Chondrocyte (in vitro differentiated cells): ENCODE measurements around the gene RWDD2A. TPM values are rescaled to one million over a fixed set of nuclear protein-coding genes. Genes with fewer than 3 reads are reported as not detected.

Experiments used
- DNase-seq: peaks from one replicate; pipeline ENCODE4 v3.0.0; 2021; ENCODE audit warnings: mixed read lengths, low spot score
- H3K27ac Mint-ChIP-seq: one replicate; pipeline ENCODE4 v1.8.0; 2021; ENCODE audit warnings: mild to moderate bottlenecking, moderate library complexity, mixed read lengths; ENCODE audit not compliant: unreplicated experiment
- H3K27me3 Mint-ChIP-seq: 2 replicates; pipeline ENCODE4 v1.8.0; 2021; ENCODE audit warnings: low read depth, mixed read lengths
- H3K36me3 Mint-ChIP-seq: 2 replicates; pipeline ENCODE4 v1.8.0; 2021; ENCODE audit warnings: low read depth, mixed read lengths
- H3K4me1 Mint-ChIP-seq: 2 replicates; pipeline ENCODE4 v1.8.0; 2021; ENCODE audit warnings: low read depth, mild to moderate bottlenecking, mixed read lengths
- H3K4me3 Mint-ChIP-seq: one replicate; pipeline ENCODE4 v1.8.0; 2021; ENCODE audit warnings: mild to moderate bottlenecking, moderate library complexity, mixed read lengths; ENCODE audit not compliant: unreplicated experiment
- H3K9me3 Mint-ChIP-seq: 2 replicates; pipeline ENCODE4 v1.8.0; 2021; ENCODE audit warnings: low read depth, mixed read lengths
- long read RNA-seq: library from polyadenylated mRNA; stranded (forward); transcript quantifications from one replicate; pipeline ENCODE4 v2.0.0, GENCODE V29; 2021
- total RNA-seq: library from RNA; stranded (reverse); gene quantifications from 3 replicates; pipeline ENCODE4 v1.2.1, GENCODE V29; 2021
- TF ChIP-seq, protein P1 (sequence below): fragments of 200-600 bp; sonication (generic); IDR thresholded peaks from 2 replicates; pipeline ENCODE4 v1.5.0; 2021; ENCODE audit warnings: antibody characterized with exemption, mild to moderate bottlenecking, moderate library complexity

Gene RWDD2A
- total RNA-seq, result 6.4 to 7.8 TPM (median 6.5 TPM) in 3 replicates
- long read RNA-seq, transcript RWDD2A-201 (3 exons, 3,744 nt), result major isoform, 9 of 24 reads
- long read RNA-seq, partial matches to known transcripts, result 6 of 24 reads
- long read RNA-seq, other reads (novel, unspliced or antisense), result 9 of 24 reads

GRCh38 chr6:83192871-83193746 lies at the start of gene RWDD2A, which contains the start of gene PGM3:
Gene RWDD2A (plus strand): TSS chr6:83193357. CDS start chr6:83194452, 1,095 bp downstream.
Gene PGM3 (minus strand): TSS chr6:83193265. CDS start chr6:83191012, 2,253 bp downstream.
- Mint-ChIP-seq H3K4me3 (peak within 1 kb of the TSS; percentile 98), H3K4me1 (peaks cover 68% of the 10 kb centered on the region), H3K27me3 (no peaks in the 10 kb centered on the region), H3K36me3 (peaks cover 22% of the 10 kb centered on the region), H3K9me3 (no peaks in the 10 kb centered on the region), H3K27ac (peak within 1 kb of the TSS; percentile 99)
- DNase-seq, result peak; percentile 94
- TF ChIP-seq, protein P1, sequence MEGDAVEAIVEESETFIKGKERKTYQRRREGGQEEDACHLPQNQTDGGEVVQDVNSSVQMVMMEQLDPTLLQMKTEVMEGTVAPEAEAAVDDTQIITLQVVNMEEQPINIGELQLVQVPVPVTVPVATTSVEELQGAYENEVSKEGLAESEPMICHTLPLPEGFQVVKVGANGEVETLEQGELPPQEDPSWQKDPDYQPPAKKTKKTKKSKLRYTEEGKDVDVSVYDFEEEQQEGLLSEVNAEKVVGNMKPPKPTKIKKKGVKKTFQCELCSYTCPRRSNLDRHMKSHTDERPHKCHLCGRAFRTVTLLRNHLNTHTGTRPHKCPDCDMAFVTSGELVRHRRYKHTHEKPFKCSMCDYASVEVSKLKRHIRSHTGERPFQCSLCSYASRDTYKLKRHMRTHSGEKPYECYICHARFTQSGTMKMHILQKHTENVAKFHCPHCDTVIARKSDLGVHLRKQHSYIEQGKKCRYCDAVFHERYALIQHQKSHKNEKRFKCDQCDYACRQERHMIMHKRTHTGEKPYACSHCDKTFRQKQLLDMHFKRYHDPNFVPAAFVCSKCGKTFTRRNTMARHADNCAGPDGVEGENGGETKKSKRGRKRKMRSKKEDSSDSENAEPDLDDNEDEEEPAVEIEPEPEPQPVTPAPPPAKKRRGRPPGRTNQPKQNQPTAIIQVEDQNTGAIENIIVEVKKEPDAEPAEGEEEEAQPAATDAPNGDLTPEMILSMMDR, result no peak

- TF ChIP-seq, protein P1, result no peak
- no peaks in the 10 kb centered on the region for H3K9me3 Mint-ChIP-seq
- no peak overlapping the region for H3K4me3 Mint-ChIP-seq
- H3K27me3 Mint-ChIP-seq, result no peaks in the 10 kb centered on the region
- H3K36me3 Mint-ChIP-seq, result peaks cover 15% of the 10 kb centered on the region
- DNase-seq, result no peak
- no peaks in the 10 kb centered on the region for H3K4me1 Mint-ChIP-seq
- no peak overlapping the region for H3K27ac Mint-ChIP-seq
Observed at GRCh38 chr6:83151114-83151513, 42.0 kb upstream of the RWDD2A start.

- no peaks in the 10 kb centered on the region for H3K9me3 Mint-ChIP-seq
- H3K36me3 Mint-ChIP-seq, result peaks cover 14% of the 10 kb centered on the region
- TF ChIP-seq, protein P1, result no peak
- DNase-seq, result no peak
- H3K4me1 Mint-ChIP-seq, result no peaks in the 10 kb centered on the region
- no peak overlapping the region for H3K27ac Mint-ChIP-seq
- H3K27me3 Mint-ChIP-seq, result no peaks in the 10 kb centered on the region
- no peak overlapping the region for H3K4me3 Mint-ChIP-seq
Observed at GRCh38 chr6:83152913-83153312, 40.2 kb upstream of the RWDD2A start.

DNA sequence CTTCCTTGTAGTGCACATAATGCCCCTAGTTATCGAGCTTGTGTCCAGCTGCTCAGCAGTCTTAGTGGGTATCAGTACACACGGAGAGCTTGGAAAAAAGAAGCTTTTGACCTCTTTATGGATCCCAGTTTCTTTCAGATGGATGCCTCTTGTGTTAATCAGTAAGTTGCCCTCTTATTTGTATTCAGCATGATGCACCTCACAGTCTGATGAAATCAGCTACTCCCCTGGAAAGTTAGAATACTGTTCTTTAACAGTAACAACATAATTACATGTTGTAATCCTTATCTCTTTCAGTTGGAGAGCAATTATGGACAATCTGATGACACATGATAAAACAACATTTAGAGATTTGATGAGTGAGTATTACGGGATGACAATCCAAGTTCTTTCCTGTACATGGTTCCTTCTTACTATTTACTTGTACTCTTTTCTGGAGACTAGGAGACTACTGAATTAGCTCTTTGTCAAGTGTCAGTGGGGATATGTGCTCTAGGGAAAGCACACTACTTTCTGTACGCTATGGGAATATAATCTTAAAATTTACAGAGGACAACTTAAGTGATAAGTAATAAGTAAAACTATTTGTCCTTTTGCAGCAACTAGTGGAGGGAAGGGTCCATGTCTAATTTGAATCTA lies 39.2 kb upstream of the RWDD2A start:
- Mint-ChIP-seq H3K4me3 (no peak overlapping the region), H3K4me1 (no peaks in the 10 kb centered on the region), H3K9me3 (no peaks in the 10 kb centered on the region), H3K36me3 (peaks cover 12% of the 10 kb centered on the region), H3K27ac (no peak overlapping the region), H3K27me3 (no peaks in the 10 kb centered on the region)
- no peak for DNase-seq
- TF ChIP-seq, protein P1, result no peak

- H3K9me3 Mint-ChIP-seq, result no peaks in the 10 kb centered on the region
- H3K36me3 Mint-ChIP-seq, result peaks cover 20% of the 10 kb centered on the region
- DNase-seq, result no peak
- no peaks in the 10 kb centered on the region for H3K27me3 Mint-ChIP-seq
- TF ChIP-seq, protein P1, result no peak
- no peak overlapping the region for H3K27ac Mint-ChIP-seq
- no peaks in the 10 kb centered on the region for H3K4me1 Mint-ChIP-seq
- H3K4me3 Mint-ChIP-seq, result no peak overlapping the region
Observed at GRCh38 chr6:83155794-83156193, 37.4 kb upstream of the RWDD2A start.
